ENCODE measurements around the gene ATP6V1E1. TPM values are rescaled to one million over a fixed set of nuclear protein-coding genes. Genes with fewer than 3 reads are reported as not detected.
A peak's percentile ranks its signal among the peaks of the same experiment; 100 is the strongest.

The ATP6V1E1 gene
- polyA plus RNA-seq, 2 of the 4 experiments (the other 2 are of a cell fraction) = 112 to 123 TPM

GRCh38 chr22:17648569-17648968 lies 20.0 kb upstream of the ATP6V1E1 start:
- POLR2A ChIA-PET = no interaction called here
- Histone ChIP-seq H3K4me3 (no peak overlapping the region), H3K4me1 (0 out of 3 replicates have a peak, but pooled peaks cover 2% of the 10 kb centered on the region)

GRCh38 chr22:17647991-17648390 lies 19.4 kb upstream of the ATP6V1E1 start:
- WGBS (ENCODE audit: missing lambda C conversion rate) = 96% methylated on average over 5 of the region's 5 CpGs
- POLR2A ChIA-PET = no interaction called here

More at GRCh38 chr22:17648569-17648968, 20.0 kb upstream of the ATP6V1E1 start:
- no peak for FAIRE-seq
- TF ChIP-seq MAX (IDR thresholded peaks at IDR 0.05) = no peak
- TF ChIP-seq E2F6 (IDR thresholded peaks at IDR 0.05; ENCODE audit: borderline replicate concordance, low read depth) = no peak
- no peak for TF ChIP-seq JUN (IDR thresholded peaks at IDR 0.05)
- TF ChIP-seq CBX8 (IDR thresholded peaks at IDR 0.05) = no peak
- TF ChIP-seq MYC (IDR thresholded peaks at IDR 0.05; ENCODE audit: borderline replicate concordance, low read length) = no peak
- Histone ChIP-seq H3K9me3 (no peaks in the 10 kb centered on the region), H3K4me2 (no peak overlapping the region), H3K27ac (peak overlapping the region in 1 of 2 experiments; percentile 34; a peak in 1 of 6 replicates)
- CTCF ChIA-PET = no interaction called here
- no peak for DNase-seq (ENCODE audit: low read depth in 1 of 2, low spot score in 1 of 2)
- no peak for ATAC-seq
- 51% methylated on average over 1 of the region's 1 CpG for WGBS (ENCODE audit: missing lambda C conversion rate)

GRCh38 chr22:17647452-17647851 lies 18.9 kb upstream of the ATP6V1E1 start:
- no peak overlapping the region for H3K27ac ChIP-seq
- TF ChIP-seq CHD2 (IDR thresholded peaks at IDR 0.05; ENCODE audit: low read length, partially characterized antibody) = no peak
- no peak for TF ChIP-seq MAFK (IDR thresholded peaks at IDR 0.05; ENCODE audit: partially characterized antibody)
- no peak for TF ChIP-seq ZNF302 (CRISPR knock-in tag; IDR thresholded peaks at IDR 0.05)
- no peak for TF ChIP-seq KDM1A (IDR thresholded peaks at IDR 0.05; ENCODE audit: low read depth)
- TF ChIP-seq SREBF2 (IDR thresholded peaks at IDR 0.05) = no peak
- no peak for TF ChIP-seq ZSCAN20 (CRISPR knock-in tag; IDR thresholded peaks at IDR 0.05)
- TF ChIP-seq ELK1 (IDR thresholded peaks at IDR 0.05; ENCODE audit: low read depth, low read length) = no peak
- TF ChIP-seq TP53 (CRISPR knock-in tag; IDR thresholded peaks at IDR 0.05) = no peak
- no peak for TF ChIP-seq RFX5 (IDR thresholded peaks at IDR 0.05)
- no peak for TF ChIP-seq ZC3H11A (IDR thresholded peaks at IDR 0.05)
- no peak for TF ChIP-seq CBX8 (IDR thresholded peaks at IDR 0.05)
- no peak for TF ChIP-seq EHMT2 (IDR thresholded peaks at IDR 0.05; ENCODE audit: low read depth)
- TF ChIP-seq POLR2AphosphoS2 (conservative IDR thresholded peaks at IDR 0.05; ENCODE audit: low read length) = no peak
- TF ChIP-seq HOXA7 (CRISPR knock-in tag; IDR thresholded peaks at IDR 0.05) = no peak
- no peak for TF ChIP-seq JUNB (IDR thresholded peaks at IDR 0.05)
- TF ChIP-seq HOXB13 (CRISPR knock-in tag; IDR thresholded peaks at IDR 0.05; ENCODE audit: low read depth) = no peak
- ChIA-PET CTCF (no interaction called here), POLR2A (no interaction called here)
- no peak overlapping the region for H3K4me2 ChIP-seq
- no peak for ATAC-seq
- no peaks in the 10 kb centered on the region for H3K9me3 ChIP-seq
- H3K4me3 ChIP-seq = no peak overlapping the region
- no peak for DNase-seq (ENCODE audit: low read depth in 1 of 2, low spot score in 1 of 2)
- H3K4me1 ChIP-seq = 0 out of 3 replicates have a peak, but pooled peaks cover 2% of the 10 kb centered on the region
- WGBS (ENCODE audit: missing lambda C conversion rate) = 91% methylated on average over 5 of the region's 5 CpGs
- no peak for FAIRE-seq

More at GRCh38 chr22:17647991-17648390, 19.4 kb upstream of the ATP6V1E1 start:
- TF ChIP-seq EP300 (IDR thresholded peaks at IDR 0.05) = no peak
- no peak for TF ChIP-seq GATA3 (IDR thresholded peaks at IDR 0.05; ENCODE audit: borderline replicate concordance)
- ATAC-seq = no peak
- CTCF ChIA-PET = no interaction called here
- no peak for FAIRE-seq
- Histone ChIP-seq H3K27ac (no peak overlapping the region), H3K4me3 (no peak overlapping the region), H3K9me3 (no peaks in the 10 kb centered on the region), H3K4me1 (0 out of 3 replicates have a peak, but pooled peaks cover 2% of the 10 kb centered on the region), H3K4me2 (no peak overlapping the region)
- DNase-seq (ENCODE audit: low read depth in 1 of 2, low spot score in 1 of 2) = no peak
